Hindlimb muscle (tissue), 1 donor: ENCODE measurements around the gene LRRC8B. TPM values are rescaled to one million over a fixed set of nuclear protein-coding genes. Genes with fewer than 3 reads are reported as not detected.

ENCODE experiments used
- DNase-seq: peaks from one replicate; pipeline ENCODE4 v3.0.0-alpha.2; 2013
- polyA plus RNA-seq: library from polyadenylated mRNA; unstranded; fragments of 120-200 nt; gene quantifications from one replicate; pipeline ENCODE4 v1.2.1, GENCODE V29; 2013; ENCODE audit not compliant: insufficient read length

LRRC8B gene
- polyA plus RNA-seq, 1 donor: 3.0 TPM

DNA sequence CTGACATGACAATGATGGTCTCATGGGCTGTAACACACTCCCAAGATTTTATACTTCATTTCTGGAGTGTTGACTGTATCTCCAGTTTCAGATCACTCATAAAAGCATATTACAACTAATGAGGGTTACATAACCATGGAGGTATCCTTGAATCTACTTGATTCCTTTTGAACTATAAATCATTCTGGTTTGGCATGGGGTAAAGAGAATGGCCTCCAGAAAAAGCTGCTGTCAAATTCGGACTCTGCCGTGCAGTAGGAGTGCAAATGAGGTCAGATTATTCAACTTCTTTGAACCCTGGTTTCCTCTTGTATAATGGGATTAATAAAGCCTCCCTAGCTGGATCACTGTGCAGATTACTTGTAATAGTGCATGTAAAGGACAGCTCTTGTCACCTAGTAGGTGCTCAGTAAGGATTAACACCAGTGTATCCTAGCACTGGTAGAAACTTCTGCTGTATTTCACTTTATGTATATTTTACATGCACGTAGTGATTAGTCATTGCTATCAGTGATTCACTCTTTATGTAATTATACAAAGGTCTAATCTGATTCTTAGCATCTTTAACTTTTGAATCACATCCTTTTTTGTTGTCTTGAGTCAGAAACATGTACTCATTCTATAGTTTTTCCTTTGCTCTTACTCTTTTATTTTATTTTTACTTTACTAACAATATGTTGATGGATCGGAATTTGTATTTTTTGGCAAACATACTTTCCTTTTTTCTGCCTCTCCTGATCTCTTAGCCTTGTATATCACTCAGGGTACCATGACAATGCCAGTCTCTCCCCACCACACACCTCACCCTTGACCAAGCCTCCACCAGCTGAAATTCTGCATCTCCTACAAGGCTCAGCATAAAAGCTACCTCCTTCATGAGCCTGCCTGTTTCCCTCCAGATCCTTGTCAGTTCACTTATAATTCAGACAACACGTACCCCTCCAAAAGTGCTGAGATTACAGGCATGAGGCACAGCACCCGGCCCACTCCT lies 111.5 kb downstream of the LRRC8B start:
- DNase-seq: no peak

- DNase-seq: no peak
Measured at GRCh38 chr1:89637496-89637895, 112.9 kb downstream of the LRRC8B start.

- DNase-seq: no peak
Measured at GRCh38 chr1:89640440-89640839, 115.8 kb downstream of the LRRC8B start.

- no peak for DNase-seq
Measured at GRCh38 chr1:89641781-89642180, 117.2 kb downstream of the LRRC8B start.

- DNase-seq: no peak
Measured at GRCh38 chr1:89643577-89643976, 118.9 kb downstream of the LRRC8B start.

- DNase-seq: no peak
Measured at GRCh38 chr1:89644119-89644814, 119.6 kb downstream of the LRRC8B start.

DNA sequence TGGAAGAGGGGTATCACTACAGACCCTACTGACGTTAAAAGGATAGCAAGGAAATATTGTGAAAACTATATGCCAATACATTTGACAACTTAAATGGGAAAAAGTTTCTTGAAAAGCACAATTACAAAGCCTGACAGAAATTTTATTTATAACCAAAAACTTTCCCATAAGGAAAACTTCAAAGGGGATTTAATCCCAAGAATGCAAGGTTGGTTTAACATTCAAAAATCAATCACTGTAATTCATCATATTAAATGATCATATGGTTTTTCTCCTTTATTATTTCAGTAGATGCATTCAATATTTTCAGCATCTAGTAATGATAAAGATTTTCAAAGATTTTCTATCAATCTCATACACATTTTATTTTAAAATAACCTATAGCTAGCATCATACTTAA lies 121.6 kb downstream of the LRRC8B start:
- no peak for DNase-seq

Other genes starting within 250 kb of the LRRC8B start
- gene GBP6, start 160.8 kb upstream of the LRRC8B start, polyA plus RNA-seq: not detected
- gene LRRC8C, start 108.3 kb downstream of the LRRC8B start, polyA plus RNA-seq: 6.5 TPM